HG02759 (cell line): ENCODE results near the gene EMID1.

Source experiments
- ATAC-seq: cut with Tn5 transposase; IDR thresholded peaks from one replicate; pipeline ENCODE4 v1.9.1; 2021; ENCODE audit warnings: mild to moderate bottlenecking, moderate library complexity; ENCODE audit not compliant: unreplicated experiment

EMID1 gene

GRCh38 chr22:29194184-29194583 is 11.5 kb upstream of the EMID1 start:
- no peak for ATAC-seq

GRCh38 chr22:29195118-29195963 is 10.4 kb upstream of the EMID1 start:
- ATAC-seq = no peak

DNA sequence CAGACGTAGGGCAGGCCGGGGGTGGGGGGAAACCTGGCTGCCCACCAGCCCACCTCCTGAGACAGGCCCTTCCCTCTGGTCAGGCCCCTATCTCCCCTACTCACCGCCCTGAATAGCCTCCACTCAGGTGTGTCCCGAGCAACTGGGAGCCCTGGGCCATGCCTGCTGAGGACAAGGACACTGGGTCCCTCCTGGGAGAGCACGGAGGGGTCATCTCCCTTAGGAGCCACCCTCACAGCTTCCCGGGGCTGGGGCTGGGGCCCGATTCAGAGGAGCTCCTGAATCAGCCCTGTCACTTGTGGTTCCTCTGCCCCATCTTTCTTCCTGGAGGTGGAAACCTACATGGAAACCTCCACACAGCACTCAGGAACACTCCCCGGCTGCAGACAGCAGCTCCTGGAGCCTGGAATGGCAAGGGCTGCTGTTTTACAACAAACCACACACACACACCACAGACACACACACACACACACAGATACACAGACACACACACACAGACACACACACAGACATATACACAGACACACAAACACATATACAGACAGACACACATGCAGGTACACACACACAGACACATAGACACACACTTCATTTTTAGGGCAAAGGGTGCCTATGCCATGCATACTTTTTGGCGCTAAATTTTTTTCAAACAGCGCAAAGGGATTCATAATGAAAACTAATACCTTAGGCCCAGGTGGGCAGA is 9.6 kb upstream of the EMID1 start:
- ATAC-seq = no peak

- ATAC-seq = no peak
Measured at GRCh38 chr22:29197096-29197495, 8.6 kb upstream of the EMID1 start.

DNA sequence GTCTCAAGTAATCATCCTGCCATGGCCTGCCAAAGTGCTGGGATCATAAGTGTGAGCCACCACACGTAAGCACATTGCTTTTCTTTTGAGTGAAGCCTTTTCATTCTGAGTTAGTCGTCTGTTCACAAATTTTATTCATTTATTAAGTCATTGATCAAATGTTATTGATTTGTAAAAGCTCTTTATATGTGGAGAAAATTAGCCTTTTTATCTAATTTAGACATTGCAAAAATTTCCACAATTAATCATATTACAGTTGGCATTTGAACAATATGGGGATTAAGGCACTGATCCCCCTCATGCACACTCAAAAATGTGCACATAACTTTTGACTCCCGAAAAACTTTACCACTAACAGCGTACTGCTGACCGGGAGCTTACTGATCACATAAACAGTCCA is 7.5 kb upstream of the EMID1 start:
- ATAC-seq = no peak

GRCh38 chr22:29199702-29200400 is 5.8 kb upstream of the EMID1 start:
- no peak for ATAC-seq

- no peak for ATAC-seq
Measured at GRCh38 chr22:29200901-29201300, 4.8 kb upstream of the EMID1 start.

- ATAC-seq = no peak
Measured at GRCh38 chr22:29201782-29202181, 3.9 kb upstream of the EMID1 start.

DNA sequence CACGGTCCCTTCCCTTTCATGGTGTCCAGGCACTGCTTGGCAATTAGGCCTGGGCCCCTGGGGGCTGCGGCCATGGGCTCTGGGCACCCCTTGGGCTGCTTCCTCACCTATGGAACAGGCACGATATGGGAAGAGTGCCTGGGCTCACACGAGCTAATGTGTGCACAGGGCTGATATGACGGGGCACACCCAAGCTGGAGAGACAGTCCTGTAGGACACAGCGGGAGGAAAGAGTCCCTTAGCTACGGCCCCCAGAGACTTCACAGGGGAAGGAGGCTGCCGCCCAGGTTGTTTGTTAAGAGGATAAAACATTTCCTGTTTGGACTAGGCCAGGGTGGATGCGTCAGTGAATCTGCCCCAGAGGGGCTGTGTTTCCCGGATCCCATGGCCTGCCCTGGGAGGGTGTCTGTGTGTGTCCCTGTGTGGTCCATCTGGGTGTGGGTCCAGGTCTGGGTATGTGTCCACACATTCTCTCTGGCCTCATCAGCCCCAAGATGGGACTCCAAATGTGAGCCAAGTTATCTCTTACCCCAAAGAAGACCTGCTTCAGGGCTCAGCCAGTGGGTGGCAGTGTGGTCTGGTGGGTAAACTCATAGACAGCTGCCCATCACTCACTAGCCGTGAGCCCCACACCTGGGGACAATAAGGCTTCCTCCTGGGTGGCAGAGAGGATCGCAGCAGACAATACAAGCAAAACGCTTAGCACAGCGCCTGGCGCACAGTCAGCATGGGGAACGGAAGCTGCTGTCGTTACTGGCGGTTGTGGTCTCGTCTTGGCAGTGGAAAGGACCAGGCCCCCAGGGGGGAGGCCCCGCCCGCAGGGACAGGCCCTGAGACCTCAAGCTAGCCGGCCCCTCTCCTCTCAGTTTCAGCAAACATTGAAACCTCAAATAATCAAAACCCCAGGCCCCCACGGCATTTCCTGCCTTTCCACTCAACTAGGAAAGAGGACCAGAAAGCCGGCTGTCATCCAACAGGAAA is 3.2 kb upstream of the EMID1 start:
- peak; percentile 67 for ATAC-seq

GRCh38 chr22:29203488-29204454 is 1.9 kb upstream of the EMID1 start:
- no peak for ATAC-seq

DNA sequence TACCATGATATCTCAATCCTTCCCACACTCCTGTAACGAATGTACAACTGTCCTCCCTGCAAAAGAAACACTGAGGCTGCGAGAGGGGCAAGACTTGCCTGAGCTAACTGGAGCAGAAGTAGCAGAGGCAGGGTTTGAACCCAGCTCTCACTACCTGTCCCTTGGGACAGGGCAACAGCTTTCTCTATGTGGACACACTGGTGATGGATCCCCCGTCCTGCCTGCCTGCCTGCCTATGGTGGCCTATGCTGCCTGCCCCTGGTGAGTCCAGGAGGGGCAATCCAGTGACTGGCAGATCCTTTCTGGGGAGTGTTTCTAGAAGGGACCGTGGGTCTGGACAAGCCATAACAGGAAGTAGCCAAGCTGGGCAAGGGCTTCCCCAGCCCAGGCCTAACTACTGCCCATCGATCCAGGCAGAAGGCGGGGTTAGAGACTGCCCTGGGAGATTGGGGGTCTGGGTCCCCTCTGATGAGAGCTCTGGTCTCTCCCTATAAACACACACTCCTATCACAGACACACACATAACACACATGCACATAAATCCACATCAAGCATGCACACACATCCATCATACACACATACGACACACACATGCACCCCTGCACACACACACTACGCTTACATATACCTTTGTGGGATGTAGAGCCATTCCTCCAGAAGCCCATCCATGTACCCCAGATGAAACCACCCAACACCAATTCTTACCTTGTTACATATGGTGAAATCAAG is 1.1 kb upstream of the EMID1 start:
- ATAC-seq = no peak

GRCh38 chr22:29205252-29205593 is 473 bp upstream of the EMID1 start:
- ATAC-seq = no peak

- ATAC-seq = no peak
Measured at GRCh38 chr22:29206372-29207242, 911 bp downstream of the EMID1 start.

GRCh38 chr22:29207243-29207550 is 1.5 kb downstream of the EMID1 start:
- no peak for ATAC-seq

GRCh38 chr22:29207562-29208501 is 2.1 kb downstream of the EMID1 start:
- no peak for ATAC-seq

GRCh38 chr22:29208502-29208862 is 2.8 kb downstream of the EMID1 start:
- no peak for ATAC-seq
